ENCODE results near the gene OPN5.

Gene OPN5

DNA sequence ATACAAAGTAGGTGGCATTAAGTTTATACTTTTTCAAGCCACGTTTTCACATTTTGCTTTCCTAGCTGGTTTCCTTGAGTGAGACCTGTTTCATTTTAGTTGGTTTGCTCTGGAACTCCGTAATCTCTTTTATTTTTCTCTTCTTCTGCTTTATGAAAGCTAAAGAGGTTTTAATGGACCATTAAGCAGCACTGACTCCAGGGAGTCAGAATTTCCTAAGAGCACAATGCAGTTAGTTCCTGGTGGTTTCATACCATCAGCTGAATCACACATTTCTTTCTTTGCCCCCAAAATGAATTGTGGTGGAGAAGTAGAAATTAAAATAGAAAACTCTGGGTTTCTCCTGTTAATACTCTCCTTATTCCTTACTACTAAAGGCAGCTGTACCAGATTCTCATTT is 3.4 kb downstream of the OPN5 start:
- Histone ChIP-seq H3K27ac (ENCODE audit: poor library complexity, severe bottlenecking) (no peak overlapping the region), H3K4me3 (ENCODE audit: severe bottlenecking) (no peak overlapping the region), H3K9me3 (ENCODE audit: severe bottlenecking) (no peaks in the 10 kb centered on the region), H3K36me3 (ENCODE audit: low read depth) (no peaks in the 10 kb centered on the region), H3K4me1 (ENCODE audit: insufficient read depth, poor library complexity, severe bottlenecking) (peaks cover 22% of the 10 kb centered on the region), H3K27me3 (ENCODE audit: insufficient read depth, poor library complexity, severe bottlenecking) (no peaks in the 10 kb centered on the region)
- DNase-seq (ENCODE audit: low spot score) (no peak), ATAC-seq (ENCODE audit: low read depth) (no peak)
- TF ChIP-seq, protein P1, sequence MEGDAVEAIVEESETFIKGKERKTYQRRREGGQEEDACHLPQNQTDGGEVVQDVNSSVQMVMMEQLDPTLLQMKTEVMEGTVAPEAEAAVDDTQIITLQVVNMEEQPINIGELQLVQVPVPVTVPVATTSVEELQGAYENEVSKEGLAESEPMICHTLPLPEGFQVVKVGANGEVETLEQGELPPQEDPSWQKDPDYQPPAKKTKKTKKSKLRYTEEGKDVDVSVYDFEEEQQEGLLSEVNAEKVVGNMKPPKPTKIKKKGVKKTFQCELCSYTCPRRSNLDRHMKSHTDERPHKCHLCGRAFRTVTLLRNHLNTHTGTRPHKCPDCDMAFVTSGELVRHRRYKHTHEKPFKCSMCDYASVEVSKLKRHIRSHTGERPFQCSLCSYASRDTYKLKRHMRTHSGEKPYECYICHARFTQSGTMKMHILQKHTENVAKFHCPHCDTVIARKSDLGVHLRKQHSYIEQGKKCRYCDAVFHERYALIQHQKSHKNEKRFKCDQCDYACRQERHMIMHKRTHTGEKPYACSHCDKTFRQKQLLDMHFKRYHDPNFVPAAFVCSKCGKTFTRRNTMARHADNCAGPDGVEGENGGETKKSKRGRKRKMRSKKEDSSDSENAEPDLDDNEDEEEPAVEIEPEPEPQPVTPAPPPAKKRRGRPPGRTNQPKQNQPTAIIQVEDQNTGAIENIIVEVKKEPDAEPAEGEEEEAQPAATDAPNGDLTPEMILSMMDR (IDR thresholded peaks at IDR 0.05; ENCODE audit: poor library complexity, severe bottlenecking) = no peak

DNA sequence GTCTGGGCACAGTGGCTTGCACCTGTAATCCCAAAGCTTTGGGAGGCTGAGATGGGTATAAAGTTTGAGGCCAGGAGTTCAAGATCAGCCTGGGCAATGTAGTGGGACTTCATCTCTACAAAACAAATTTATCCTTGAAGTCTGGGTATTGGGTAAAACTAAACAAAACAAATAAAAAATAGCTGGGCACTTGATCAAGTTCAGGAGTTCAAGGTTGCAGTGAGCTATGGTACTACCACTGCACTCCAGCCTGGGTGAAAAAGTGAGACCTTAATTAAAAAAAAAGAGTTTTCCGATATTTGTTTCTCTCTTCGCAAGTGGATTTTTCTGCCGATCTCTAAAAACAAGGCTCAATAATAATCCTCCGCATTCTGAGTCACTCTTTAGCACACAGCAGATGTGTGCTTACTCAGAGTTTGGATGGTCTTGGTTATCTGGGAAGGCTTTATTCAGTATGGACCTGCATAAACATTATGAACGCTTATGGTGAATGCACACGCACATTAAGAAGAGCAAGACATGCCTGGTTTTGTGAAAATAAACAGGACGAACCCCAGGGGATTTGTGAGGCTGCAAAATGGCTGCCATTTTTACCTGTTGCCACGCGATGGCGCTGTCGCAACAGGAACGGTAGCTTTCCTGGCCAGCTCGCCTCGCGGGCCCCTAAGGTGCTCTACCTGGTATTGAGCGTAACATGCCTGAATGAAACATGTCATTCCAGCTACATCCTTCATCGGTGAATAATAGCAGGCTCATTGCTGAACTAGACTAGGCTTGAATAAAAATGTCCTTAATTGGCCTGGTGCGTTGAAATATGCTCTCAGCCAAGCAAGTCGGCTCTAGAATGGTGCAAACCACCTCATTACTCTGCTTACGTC is 6.0 kb downstream of the OPN5 start:
- Histone ChIP-seq H3K36me3 (ENCODE audit: low read depth) (no peaks in the 10 kb centered on the region), H3K9me3 (ENCODE audit: severe bottlenecking) (no peaks in the 10 kb centered on the region), H3K27me3 (ENCODE audit: insufficient read depth, poor library complexity, severe bottlenecking) (no peaks in the 10 kb centered on the region), H3K4me3 (ENCODE audit: severe bottlenecking) (no peak overlapping the region), H3K27ac (ENCODE audit: poor library complexity, severe bottlenecking) (peak overlapping the region; percentile 60), H3K4me1 (ENCODE audit: insufficient read depth, poor library complexity, severe bottlenecking) (peaks cover 17% of the 10 kb centered on the region)
- DNase-seq (ENCODE audit: low spot score) (peak; percentile 86), ATAC-seq (ENCODE audit: low read depth) (peak; percentile 99)
- TF ChIP-seq, protein P1 (IDR thresholded peaks at IDR 0.05; ENCODE audit: poor library complexity, severe bottlenecking) = peak; percentile 95

DNA sequence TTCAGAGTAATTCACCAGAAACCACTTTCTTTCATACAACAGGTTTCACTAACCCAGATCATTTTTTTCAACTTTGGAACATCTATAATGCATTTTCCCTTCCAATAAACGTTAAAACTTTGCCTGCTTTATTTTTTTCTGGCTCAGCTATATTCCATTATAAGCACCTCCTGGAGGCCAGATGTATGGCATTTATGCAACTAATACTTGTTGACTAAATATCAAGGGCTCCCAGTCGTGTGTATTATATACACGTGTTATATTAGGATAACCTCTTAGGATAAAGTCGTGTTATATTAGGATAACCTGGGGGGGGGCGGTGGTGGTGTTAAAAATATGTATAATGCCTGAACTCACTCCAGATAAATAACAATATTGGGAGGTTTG is 6.7 kb downstream of the OPN5 start:
- H3K27me3 ChIP-seq (ENCODE audit: insufficient read depth, poor library complexity, severe bottlenecking) = no peaks in the 10 kb centered on the region
- no peaks in the 10 kb centered on the region for H3K36me3 ChIP-seq (ENCODE audit: low read depth)
- H3K4me1 ChIP-seq (ENCODE audit: insufficient read depth, poor library complexity, severe bottlenecking) = peaks cover 17% of the 10 kb centered on the region
- H3K4me3 ChIP-seq (ENCODE audit: severe bottlenecking) = no peak overlapping the region
- no peak for ATAC-seq (ENCODE audit: low read depth)
- TF ChIP-seq, protein P1 (IDR thresholded peaks at IDR 0.05; ENCODE audit: poor library complexity, severe bottlenecking) = no peak
- H3K27ac ChIP-seq (ENCODE audit: poor library complexity, severe bottlenecking) = peak overlapping the region; percentile 60
- no peaks in the 10 kb centered on the region for H3K9me3 ChIP-seq (ENCODE audit: severe bottlenecking)
- no peak for DNase-seq (ENCODE audit: low spot score)

DNA sequence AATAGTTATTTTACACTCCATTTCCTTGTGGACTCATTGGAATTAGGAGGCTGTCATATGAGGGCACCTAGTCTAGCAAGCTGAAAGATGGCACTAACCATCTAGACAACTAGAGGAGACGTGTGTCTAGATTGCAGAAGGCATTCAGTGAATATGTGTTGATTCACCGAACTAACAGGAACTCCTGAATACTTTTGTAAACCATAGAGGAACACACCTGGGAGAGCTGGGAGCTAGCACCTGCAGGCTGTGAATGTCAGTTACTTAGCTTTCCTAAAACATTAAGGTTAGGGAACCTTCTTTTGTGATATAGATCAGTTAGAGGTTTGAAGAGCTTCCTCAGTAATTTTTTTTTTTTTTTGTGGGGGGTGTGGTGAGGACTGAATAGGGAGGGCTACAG is 7.7 kb downstream of the OPN5 start:
- TF ChIP-seq, protein P1 (IDR thresholded peaks at IDR 0.05; ENCODE audit: poor library complexity, severe bottlenecking) = no peak
- no peaks in the 10 kb centered on the region for H3K27me3 ChIP-seq (ENCODE audit: insufficient read depth, poor library complexity, severe bottlenecking)
- no peaks in the 10 kb centered on the region for H3K36me3 ChIP-seq (ENCODE audit: low read depth)
- peak; percentile 15; the same call in 1 of the 3 replicates for ATAC-seq (ENCODE audit: low read depth)
- no peak for DNase-seq (ENCODE audit: low spot score)
- H3K9me3 ChIP-seq (ENCODE audit: severe bottlenecking) = no peaks in the 10 kb centered on the region
- peaks cover 17% of the 10 kb centered on the region for H3K4me1 ChIP-seq (ENCODE audit: insufficient read depth, poor library complexity, severe bottlenecking)
- H3K4me3 ChIP-seq (ENCODE audit: severe bottlenecking) = no peak overlapping the region
- H3K27ac ChIP-seq (ENCODE audit: poor library complexity, severe bottlenecking) = peak overlapping the region; percentile 60

DNA sequence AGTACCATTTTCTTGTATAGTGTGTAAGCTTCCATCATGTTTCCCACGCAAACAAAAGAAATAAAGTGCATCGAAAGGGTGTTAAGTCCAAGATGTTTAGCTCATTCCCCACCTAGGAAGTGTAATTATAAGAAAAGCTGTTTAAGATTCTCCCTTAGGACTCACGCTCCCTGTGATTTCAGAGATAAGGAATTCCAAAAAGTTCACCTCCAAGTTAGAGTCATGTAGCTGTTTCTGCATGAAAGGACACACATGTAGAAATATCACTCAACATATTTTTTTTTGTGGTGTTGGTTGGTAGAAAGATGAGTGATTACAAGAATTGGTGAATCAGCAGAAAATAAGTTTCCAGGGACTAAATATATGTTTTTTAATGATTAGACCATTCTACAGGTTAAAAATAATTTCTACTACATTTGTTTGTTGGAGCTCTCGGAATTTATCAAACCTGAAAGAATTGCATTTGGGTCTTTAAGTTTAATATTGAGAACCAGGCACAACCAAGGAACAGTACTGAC is 10.4 kb downstream of the OPN5 start:
- peaks cover 17% of the 10 kb centered on the region for H3K4me1 ChIP-seq (ENCODE audit: insufficient read depth, poor library complexity, severe bottlenecking)
- H3K27me3 ChIP-seq (ENCODE audit: insufficient read depth, poor library complexity, severe bottlenecking) = no peaks in the 10 kb centered on the region
- no peak for ATAC-seq (ENCODE audit: low read depth)
- DNase-seq (ENCODE audit: low spot score) = no peak
- H3K36me3 ChIP-seq (ENCODE audit: low read depth) = no peaks in the 10 kb centered on the region
- TF ChIP-seq, protein P1 (IDR thresholded peaks at IDR 0.05; ENCODE audit: poor library complexity, severe bottlenecking) = no peak
- no peaks in the 10 kb centered on the region for H3K9me3 ChIP-seq (ENCODE audit: severe bottlenecking)
- no peak overlapping the region for H3K4me3 ChIP-seq (ENCODE audit: severe bottlenecking)
- H3K27ac ChIP-seq (ENCODE audit: poor library complexity, severe bottlenecking) = no peak overlapping the region
